SKM-1 treated with dmso at 0.1 percent for 144 hours (cell line): ENCODE measurements around the gene TMEM154.
A peak's percentile ranks its signal among the peaks of the same experiment; 100 is the strongest.

Experiments
- DNase-seq: peaks from one replicate; lab custom pipeline; 2025; ENCODE audit not compliant: unreplicated experiment; lab: John Stamatoyannopoulos, UW

TMEM154 gene

GRCh38 chr4:152679414-152680281 is at the start of gene TMEM154:
TMEM154 (minus strand) TSS chr4:152679997; CDS start chr4:152679933, 64 bp downstream.
- DNase-seq = peak; percentile 100

- no peak for DNase-seq
Measured at GRCh38 chr4:152729466-152729865, 49.7 kb upstream of the TMEM154 start.

- no peak for DNase-seq
Measured at GRCh38 chr4:152728343-152728742, 48.5 kb upstream of the TMEM154 start.

GRCh38 chr4:152727784-152728183 is 48.0 kb upstream of the TMEM154 start:
- DNase-seq = peak; percentile 27

GRCh38 chr4:152724494-152724893 is 44.7 kb upstream of the TMEM154 start:
- no peak for DNase-seq

- peak; percentile 28 for DNase-seq
Measured at GRCh38 chr4:152723236-152723635, 43.4 kb upstream of the TMEM154 start.

- DNase-seq = no peak
Measured at GRCh38 chr4:152719801-152720556, 40.2 kb upstream of the TMEM154 start.

- no peak for DNase-seq
Measured at GRCh38 chr4:152719291-152719690, 39.5 kb upstream of the TMEM154 start.

GRCh38 chr4:152715076-152715475 is 35.3 kb upstream of the TMEM154 start:
- DNase-seq = no peak

- DNase-seq = no peak
Measured at GRCh38 chr4:152713951-152714705, 34.3 kb upstream of the TMEM154 start.

GRCh38 chr4:152709675-152710438 is 30.1 kb upstream of the TMEM154 start:
- DNase-seq = no peak

GRCh38 chr4:152708796-152709195 is 29.0 kb upstream of the TMEM154 start:
- no peak for DNase-seq

GRCh38 chr4:152708361-152708760 is 28.6 kb upstream of the TMEM154 start:
- no peak for DNase-seq

- DNase-seq = no peak
Measured at GRCh38 chr4:152707632-152708031, 27.8 kb upstream of the TMEM154 start.

GRCh38 chr4:152705903-152706302 is 26.1 kb upstream of the TMEM154 start:
- no peak for DNase-seq

GRCh38 chr4:152704788-152705187 is 25.0 kb upstream of the TMEM154 start:
- no peak for DNase-seq

- DNase-seq = no peak
Measured at GRCh38 chr4:152700151-152700550, 20.4 kb upstream of the TMEM154 start.

- no peak for DNase-seq
Measured at GRCh38 chr4:152699313-152699712, 19.5 kb upstream of the TMEM154 start.

- no peak for DNase-seq
Measured at GRCh38 chr4:152698089-152698499, 18.3 kb upstream of the TMEM154 start.

- DNase-seq = no peak
Measured at GRCh38 chr4:152697284-152698088, 17.7 kb upstream of the TMEM154 start.
